T-cell (primary cell): ENCODE data around the gene PISD. TPM values are rescaled to one million over a fixed set of nuclear protein-coding genes. Genes with fewer than 3 reads are reported as not detected.
A peak's percentile ranks its signal among the peaks of the same experiment; 100 is the strongest.

Source experiments
- ATAC-seq, 4 experiments: fragments of 200-7000 bp in 3 of 4; fragments of 150-1000 bp in 1 of 4; cut with Tn5 transposase; replicated peaks in 1 of 4; 1 replicate in 3 of 4; 2 replicates in 1 of 4; pipeline ENCODE4 v1.10.0; 2021; ENCODE audit warnings: moderate library complexity in 3 of 4, mild to moderate bottlenecking in 2 of 4, moderate number of reproducible peaks in 1 of 4
- CTCF ChIA-PET, 2 donors: fragments of 300-600 bp; sonication (Branson Sonifier 250); formaldehyde crosslinking; loops; one replicate each; lab custom pipeline; 2022; ENCODE audit warnings: antibody characterized with exemption in 2 of 2; lab: Charles Lee
- POLR2A ChIA-PET, 2 donors: fragments of 300-600 bp; sonication (Branson Sonifier 250); formaldehyde crosslinking; loops; one replicate each; lab custom pipeline; 2022; ENCODE audit warnings: antibody characterized with exemption in 2 of 2; lab: Charles Lee
- DNase-seq, 35 experiments: peaks; one replicate each; pipeline versions ENCODE4 v3.0.0 to v3.0.0-alpha.2; 2013 to 2023
- H3K27ac ChIP-seq: one replicate; pipeline ENCODE4 v1.5.1; 2013; ENCODE audit warnings: low read length
- H3K27me3 ChIP-seq, 2 experiments: replicated peaks in 1 of 2; 1 replicate in 1 of 2; 2 replicates in 1 of 2; pipeline versions ENCODE4 v1.6.1 to v1.7.0; 2013; ENCODE audit warnings: low read length in 1 of 2, mixed read lengths in 1 of 2; ENCODE audit not compliant: control insufficient read depth in 2 of 2, insufficient read depth in 2 of 2; ENCODE audit errors: extremely low read depth in 1 of 2
- H3K36me3 ChIP-seq, 2 donors: 1 replicate in 1 of 2; 2 replicates in 1 of 2; pipeline versions ENCODE4 v1.6.1 to v1.7.0; 2013; ENCODE audit warnings: low read length in 1 of 2; ENCODE audit not compliant: control insufficient read depth in 2 of 2, insufficient read depth in 1 of 2; ENCODE audit errors: extremely low read depth in 1 of 2
- H3K4me1 ChIP-seq, 2 experiments: 1 replicate in 1 of 2; 2 replicates in 1 of 2; pipeline versions ENCODE4 v1.6.1 to v1.7.0; 2013; ENCODE audit warnings: low read length in 2 of 2, mixed read lengths in 1 of 2; ENCODE audit not compliant: insufficient read depth in 2 of 2, control insufficient read depth in 1 of 2; ENCODE audit errors: extremely low read depth in 1 of 2
- H3K4me3 ChIP-seq, 2 donors: 1 replicate in 1 of 2; 2 replicates in 1 of 2; pipeline versions ENCODE4 v1.5.1 to v1.7.0; 2013; ENCODE audit warnings: mild to moderate bottlenecking in 2 of 2, low read length in 1 of 2, moderate library complexity in 1 of 2; ENCODE audit not compliant: control insufficient read depth in 1 of 2; ENCODE audit errors: extremely low read depth in 1 of 2
- H3K9me3 ChIP-seq: 2 replicates; pipeline ENCODE4 v1.7.0; 2013
- H3K27ac Mint-ChIP-seq, 2 donors: one replicate each; pipeline ENCODE4 v1.8.0; 2020 to 2021; ENCODE audit warnings: mild to moderate bottlenecking in 2 of 2, mixed read lengths in 2 of 2
- H3K27me3 Mint-ChIP-seq, 2 donors: one replicate each; pipeline ENCODE4 v1.8.0; 2021 to 2022; ENCODE audit warnings: mixed read lengths in 2 of 2
- H3K36me3 Mint-ChIP-seq: one replicate; pipeline ENCODE4 v1.8.0; 2021; ENCODE audit warnings: mixed read lengths
- H3K4me1 Mint-ChIP-seq, 3 donors: one replicate each; pipeline ENCODE4 v1.8.0; 2020 to 2022; ENCODE audit warnings: mixed read lengths in 3 of 3, mild to moderate bottlenecking in 1 of 3
- H3K4me3 Mint-ChIP-seq, 3 donors: one replicate each; pipeline ENCODE4 v1.8.0; 2020 to 2022; ENCODE audit warnings: mild to moderate bottlenecking in 3 of 3, mixed read lengths in 3 of 3, moderate library complexity in 3 of 3
- H3K9me3 Mint-ChIP-seq, 3 donors: one replicate each; pipeline ENCODE4 v1.8.0; 2020 to 2022; ENCODE audit warnings: mixed read lengths in 3 of 3
- WGBS: methylation state at CpG from one replicate; pipeline ENCODE4 v1.1.5; 2013; ENCODE audit warnings: missing lambda C conversion rate; ENCODE audit not compliant: insufficient coverage; 5-methylcytosine and 5-hydroxymethylcytosine counted together
- total RNA-seq, 35 experiments: library from RNA in 6 of 35; stranded (reverse) in 6 of 35; fragments of 120-200 nt in 1 of 35; gene quantifications; one replicate each; pipeline versions ENCODE4 v1.2.1 to v1.2.4 and lab custom pipeline; 2013 to 2026

PISD gene
- total RNA-seq, 5 donors from 2014 or later (not counting 1 experiment from before 2014, with no cell fraction given): 35.0 to 44.2 (median 39.3) TPM

DNA sequence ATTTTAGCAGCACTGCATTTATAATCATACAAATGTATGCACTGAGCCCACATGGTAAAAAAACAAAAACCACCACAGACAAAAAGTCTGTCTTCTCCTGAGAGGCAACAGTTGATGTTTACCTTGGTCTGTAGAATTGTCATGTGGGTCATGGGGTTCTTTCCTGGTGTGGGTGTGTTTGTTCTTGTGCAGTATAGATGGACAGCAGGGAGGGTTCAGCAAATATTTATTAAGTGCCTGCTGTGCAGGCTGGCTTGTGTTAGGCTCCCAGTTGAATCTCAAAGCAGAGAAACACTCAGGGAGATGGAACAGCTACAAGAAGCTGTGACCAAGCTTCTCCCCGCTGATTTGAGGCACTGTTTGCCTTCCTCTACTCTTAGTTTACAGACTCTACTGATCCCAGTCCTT lies 82.2 kb downstream of the PISD start:
- Mint-ChIP-seq H3K36me3 (peaks cover 36% of the 10 kb centered on the region), H3K27ac (peak overlapping the region; percentile 24 to 69), H3K27me3 (no peaks in the 10 kb centered on the region), H3K4me3 (no peak overlapping the region), H3K4me1 (peaks cover 20 to 27% (median 26%) of the 10 kb centered on the region in 3 donors), H3K9me3 (no peaks in the 10 kb centered on the region)
- Histone ChIP-seq H3K27ac (no peak overlapping the region), H3K4me1 (peaks cover 0 to 12% of the 10 kb centered on the region in 2 experiments), H3K36me3 (peaks cover 3 to 62% of the 10 kb centered on the region in 2 donors), H3K27me3 (no peaks in the 10 kb centered on the region), H3K9me3 (no peaks in the 10 kb centered on the region), H3K4me3 (no peak overlapping the region)
- DNase-seq: no peak
- no peak for ATAC-seq
- ChIA-PET CTCF (no interaction called here), POLR2A (no interaction called here)
- WGBS: 88% methylated on average over 1 of the region's 1 CpG

DNA sequence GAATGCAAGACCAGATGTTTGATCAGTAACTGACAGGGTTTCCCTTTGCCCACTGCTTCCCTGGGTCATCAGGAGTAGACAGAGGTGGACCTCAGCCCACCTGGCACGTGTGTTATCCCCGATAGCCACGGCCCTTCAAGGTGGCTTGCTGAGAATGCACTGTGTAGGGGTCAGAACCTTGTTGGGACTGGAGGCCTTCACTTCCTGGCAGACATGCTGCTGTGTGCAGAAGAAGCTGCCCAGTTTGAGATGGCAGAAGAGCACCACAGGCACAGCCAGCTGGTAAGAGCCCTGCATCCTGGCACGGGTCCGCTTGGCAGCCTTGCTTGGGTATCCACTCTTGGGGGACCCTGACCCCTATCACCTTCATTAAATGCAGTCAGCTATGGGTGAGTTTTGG lies 83.8 kb downstream of the PISD start:
- Histone ChIP-seq H3K4me1 (peaks cover 0 to 4% of the 10 kb centered on the region in 2 experiments), H3K4me3 (no peak overlapping the region), H3K9me3 (no peaks in the 10 kb centered on the region), H3K27me3 (no peaks in the 10 kb centered on the region), H3K36me3 (peaks cover 0 to 64% of the 10 kb centered on the region in 2 donors), H3K27ac (no peak overlapping the region)
- CTCF ChIA-PET: no interaction called here
- no peak for ATAC-seq
- 95% methylated on average over 3 of the region's 5 CpGs for WGBS
- Mint-ChIP-seq H3K9me3 (no peaks in the 10 kb centered on the region), H3K36me3 (peaks cover 46% of the 10 kb centered on the region), H3K27ac (no peak overlapping the region), H3K27me3 (no peaks in the 10 kb centered on the region), H3K4me3 (no peak overlapping the region), H3K4me1 (peaks cover 7 to 10% (median 10%) of the 10 kb centered on the region in 3 donors)
- POLR2A ChIA-PET: interaction anchor here in 1 of 2 donors (0.6 kb wide), 1 partner anchor 11 kb away, joined by 3 read pairs; no protein-coding TSS in a partner anchor
- DNase-seq: no peak

GRCh38 chr22:31577711-31578110 lies 84.3 kb downstream of the PISD start:
- Mint-ChIP-seq H3K9me3 (no peaks in the 10 kb centered on the region), H3K4me1 (peaks cover 6 to 10% (median 9%) of the 10 kb centered on the region in 3 donors), H3K27me3 (no peaks in the 10 kb centered on the region), H3K4me3 (no peak overlapping the region), H3K36me3 (peaks cover 49% of the 10 kb centered on the region), H3K27ac (peak overlapping the region in 1 of 2 donors; percentile 9)
- Histone ChIP-seq H3K4me1 (peaks cover 0 to 4% of the 10 kb centered on the region in 2 experiments), H3K27me3 (no peaks in the 10 kb centered on the region), H3K4me3 (no peak overlapping the region), H3K27ac (no peak overlapping the region), H3K9me3 (no peaks in the 10 kb centered on the region), H3K36me3 (peaks cover 0 to 69% of the 10 kb centered on the region in 2 donors)
- CTCF ChIA-PET: no interaction called here
- ATAC-seq (no peak), DNase-seq (no peak)
- WGBS: 98% methylated on average over 5 of the region's 5 CpGs
- POLR2A ChIA-PET: interaction anchor here in 1 of 2 donors (0.6 kb wide), 1 partner anchor 12 kb away, joined by 3 read pairs; no protein-coding TSS in a partner anchor

GRCh38 chr22:31575190-31575589 lies 86.8 kb downstream of the PISD start:
- no peaks in the 10 kb centered on the region for H3K27me3 ChIP-seq
- no peaks in the 10 kb centered on the region for H3K27me3 Mint-ChIP-seq
- H3K27ac Mint-ChIP-seq: no peak overlapping the region
- H3K9me3 Mint-ChIP-seq: no peaks in the 10 kb centered on the region
- H3K27ac ChIP-seq: no peak overlapping the region
- H3K9me3 ChIP-seq: no peaks in the 10 kb centered on the region
- H3K36me3 Mint-ChIP-seq: peaks cover 58% of the 10 kb centered on the region
- DNase-seq: no peak
- peaks cover 4 to 73% of the 10 kb centered on the region in 2 donors for H3K36me3 ChIP-seq
- ChIA-PET POLR2A (interaction anchor here in 1 of 2 donors (0.6 kb wide), 1 partner anchor 284 kb away, joined by 3 read pairs; no protein-coding TSS in a partner anchor), CTCF (interaction anchor here in 1 of 2 donors (0.6 to 0.9 kb wide), 2 partner anchors 49 to 59 kb away, joined by 3 to 8 read pairs; no protein-coding TSS in a partner anchor)
- H3K4me1 Mint-ChIP-seq: no peaks in the 10 kb centered on the region
- 100% methylated on average over 6 of the region's 8 CpGs for WGBS
- H3K4me3 ChIP-seq: no peak overlapping the region
- no peak overlapping the region for H3K4me3 Mint-ChIP-seq
- ATAC-seq: no peak
- H3K4me1 ChIP-seq: no peaks in the 10 kb centered on the region

- POLR2A ChIA-PET: interaction anchor here in 1 of 2 donors (0.6 kb wide), 1 partner anchor 385 kb away, joined by 5 read pairs; no protein-coding TSS in a partner anchor
- Histone ChIP-seq H3K4me3 (no peak overlapping the region), H3K27me3 (no peaks in the 10 kb centered on the region), H3K36me3 (peaks cover 5 to 69% of the 10 kb centered on the region in 2 donors), H3K9me3 (no peaks in the 10 kb centered on the region), H3K27ac (no peak overlapping the region), H3K4me1 (no peaks in the 10 kb centered on the region)
- CTCF ChIA-PET: no interaction called here
- no peaks in the 10 kb centered on the region for H3K27me3 Mint-ChIP-seq
- WGBS: no CpG with 5 or more reads among the region's 3 CpGs
- no peak overlapping the region for H3K4me3 Mint-ChIP-seq
- DNase-seq (no peak), ATAC-seq (no peak)
- no peaks in the 10 kb centered on the region for H3K4me1 Mint-ChIP-seq
- H3K27ac Mint-ChIP-seq: no peak overlapping the region
- H3K9me3 Mint-ChIP-seq: no peaks in the 10 kb centered on the region
- H3K36me3 Mint-ChIP-seq: peaks cover 53% of the 10 kb centered on the region
Observed at GRCh38 chr22:31574055-31574670, 87.9 kb downstream of the PISD start.

GRCh38 chr22:31572939-31573338 lies 89.1 kb downstream of the PISD start:
- POLR2A ChIA-PET: no interaction called here
- no peak for DNase-seq
- CTCF ChIA-PET: no interaction called here
- no peaks in the 10 kb centered on the region for H3K9me3 Mint-ChIP-seq
- Histone ChIP-seq H3K9me3 (no peaks in the 10 kb centered on the region), H3K27ac (no peak overlapping the region), H3K4me3 (no peak overlapping the region), H3K36me3 (peaks cover 5 to 58% of the 10 kb centered on the region in 2 donors), H3K27me3 (no peaks in the 10 kb centered on the region), H3K4me1 (no peaks in the 10 kb centered on the region)
- H3K27ac Mint-ChIP-seq: no peak overlapping the region
- H3K4me1 Mint-ChIP-seq: no peaks in the 10 kb centered on the region
- no peak for ATAC-seq
- whole genome bisulfite sequencing: 94% methylated on average over 4 of the region's 5 CpGs
- no peaks in the 10 kb centered on the region for H3K27me3 Mint-ChIP-seq
- H3K36me3 Mint-ChIP-seq: peaks cover 54% of the 10 kb centered on the region
- H3K4me3 Mint-ChIP-seq: no peak overlapping the region
